Coronary artery (tissue), 2 donors: ENCODE data around the gene C2orf49.

ENCODE experiments used
- DNase-seq: peaks from one replicate; pipeline ENCODE4 v3.0.0-alpha.2; 2017; ENCODE audit warnings: low spot score
- H3K27ac ChIP-seq, 2 donors: fragments of 200-600 bp; sonication (generic); one replicate each; pipeline ENCODE4 v1.5.1; 2016 to 2019
- H3K4me3 ChIP-seq: fragments of 200-600 bp; sonication (generic); 2 replicates; pipeline ENCODE4 v1.5.1; 2016; ENCODE audit warnings: mild to moderate bottlenecking, moderate library complexity
- CTCF ChIP-seq: fragments of 200-600 bp; sonication (generic); IDR thresholded peaks from one replicate; pipeline ENCODE4 v1.5.1; 2019; ENCODE audit warnings: antibody characterized with exemption

C2orf49 gene

GRCh38 chr2:105294844-105295481 is 42.4 kb upstream of the C2orf49 start:
- DNase-seq = peak; percentile 56
- Histone ChIP-seq H3K27ac (no peak overlapping the region), H3K4me3 (no peak overlapping the region)
- no peak for TF ChIP-seq CTCF

- TF ChIP-seq CTCF = no peak
Measured at GRCh38 chr2:105296017-105296611, 41.2 kb upstream of the C2orf49 start.

GRCh38 chr2:105297216-105297615 is 40.1 kb upstream of the C2orf49 start:
- H3K27ac ChIP-seq = no peak overlapping the region
- TF ChIP-seq CTCF = no peak
- DNase-seq = no peak
- no peak overlapping the region for H3K4me3 ChIP-seq

More at GRCh38 chr2:105296017-105296611, 41.2 kb upstream of the C2orf49 start:
- no peak overlapping the region for H3K4me3 ChIP-seq
- no peak overlapping the region for H3K27ac ChIP-seq
- DNase-seq = no peak

- Histone ChIP-seq H3K27ac (no peak overlapping the region), H3K4me3 (no peak overlapping the region)
- DNase-seq = no peak
- TF ChIP-seq CTCF = no peak
Measured at GRCh38 chr2:105298017-105298416, 39.3 kb upstream of the C2orf49 start.

GRCh38 chr2:105299290-105299689 is 38.0 kb upstream of the C2orf49 start:
- Histone ChIP-seq H3K4me3 (no peak overlapping the region), H3K27ac (no peak overlapping the region)
- TF ChIP-seq CTCF = no peak
- no peak for DNase-seq

GRCh38 chr2:105301646-105302045 is 35.7 kb upstream of the C2orf49 start:
- H3K4me3 ChIP-seq = no peak overlapping the region
- H3K27ac ChIP-seq = no peak overlapping the region
- TF ChIP-seq CTCF = no peak
- DNase-seq = no peak

- no peak for DNase-seq
- no peak overlapping the region for H3K27ac ChIP-seq
- H3K4me3 ChIP-seq = no peak overlapping the region
- no peak for TF ChIP-seq CTCF
Measured at GRCh38 chr2:105307146-105307545, 30.2 kb upstream of the C2orf49 start.
